ENCODE measurements around the gene IL22RA1. TPM values are rescaled to one million over a fixed set of nuclear protein-coding genes. Genes with fewer than 3 reads are reported as not detected.

The IL22RA1 gene
- total RNA-seq, 1 donor from 2014 or later: not detected

DNA sequence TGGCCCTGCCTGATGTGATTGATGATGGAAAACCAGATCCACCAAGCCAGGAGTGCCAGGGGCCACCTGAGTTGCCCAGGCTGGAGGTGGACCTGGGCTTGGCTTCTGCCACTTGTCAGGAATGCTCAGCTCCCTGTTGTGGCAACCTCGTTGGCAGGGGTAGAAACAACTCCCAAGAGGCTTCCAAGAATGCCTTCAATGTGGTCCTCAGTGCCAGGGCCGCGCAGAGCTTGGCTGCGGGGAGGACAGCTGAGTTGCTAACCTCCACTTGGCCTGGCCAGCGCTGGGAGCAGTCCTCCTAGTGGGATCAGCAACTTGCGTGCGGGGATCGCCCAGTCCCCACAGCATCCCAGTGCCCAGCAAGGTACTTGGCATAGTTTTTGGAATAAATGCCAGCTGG is 40.0 kb downstream of the IL22RA1 start:
- Mint-ChIP-seq H3K36me3 (ENCODE audit: low read depth, unreplicated experiment) (no peaks in the 10 kb centered on the region), H3K4me1 (ENCODE audit: unreplicated experiment) (no peaks in the 10 kb centered on the region), H3K27ac (ENCODE audit: unreplicated experiment) (no peak overlapping the region), H3K9me3 (ENCODE audit: unreplicated experiment) (no peaks in the 10 kb centered on the region), H3K4me3 (ENCODE audit: unreplicated experiment) (no peak overlapping the region), H3K27me3 (ENCODE audit: unreplicated experiment) (peaks cover 5% of the 10 kb centered on the region)
- TF ChIP-seq, protein P1, sequence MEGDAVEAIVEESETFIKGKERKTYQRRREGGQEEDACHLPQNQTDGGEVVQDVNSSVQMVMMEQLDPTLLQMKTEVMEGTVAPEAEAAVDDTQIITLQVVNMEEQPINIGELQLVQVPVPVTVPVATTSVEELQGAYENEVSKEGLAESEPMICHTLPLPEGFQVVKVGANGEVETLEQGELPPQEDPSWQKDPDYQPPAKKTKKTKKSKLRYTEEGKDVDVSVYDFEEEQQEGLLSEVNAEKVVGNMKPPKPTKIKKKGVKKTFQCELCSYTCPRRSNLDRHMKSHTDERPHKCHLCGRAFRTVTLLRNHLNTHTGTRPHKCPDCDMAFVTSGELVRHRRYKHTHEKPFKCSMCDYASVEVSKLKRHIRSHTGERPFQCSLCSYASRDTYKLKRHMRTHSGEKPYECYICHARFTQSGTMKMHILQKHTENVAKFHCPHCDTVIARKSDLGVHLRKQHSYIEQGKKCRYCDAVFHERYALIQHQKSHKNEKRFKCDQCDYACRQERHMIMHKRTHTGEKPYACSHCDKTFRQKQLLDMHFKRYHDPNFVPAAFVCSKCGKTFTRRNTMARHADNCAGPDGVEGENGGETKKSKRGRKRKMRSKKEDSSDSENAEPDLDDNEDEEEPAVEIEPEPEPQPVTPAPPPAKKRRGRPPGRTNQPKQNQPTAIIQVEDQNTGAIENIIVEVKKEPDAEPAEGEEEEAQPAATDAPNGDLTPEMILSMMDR (IDR thresholded peaks at IDR 0.05; ENCODE audit: unreplicated experiment): no peak
- no peak for DNase-seq (ENCODE audit: low spot score)

DNA sequence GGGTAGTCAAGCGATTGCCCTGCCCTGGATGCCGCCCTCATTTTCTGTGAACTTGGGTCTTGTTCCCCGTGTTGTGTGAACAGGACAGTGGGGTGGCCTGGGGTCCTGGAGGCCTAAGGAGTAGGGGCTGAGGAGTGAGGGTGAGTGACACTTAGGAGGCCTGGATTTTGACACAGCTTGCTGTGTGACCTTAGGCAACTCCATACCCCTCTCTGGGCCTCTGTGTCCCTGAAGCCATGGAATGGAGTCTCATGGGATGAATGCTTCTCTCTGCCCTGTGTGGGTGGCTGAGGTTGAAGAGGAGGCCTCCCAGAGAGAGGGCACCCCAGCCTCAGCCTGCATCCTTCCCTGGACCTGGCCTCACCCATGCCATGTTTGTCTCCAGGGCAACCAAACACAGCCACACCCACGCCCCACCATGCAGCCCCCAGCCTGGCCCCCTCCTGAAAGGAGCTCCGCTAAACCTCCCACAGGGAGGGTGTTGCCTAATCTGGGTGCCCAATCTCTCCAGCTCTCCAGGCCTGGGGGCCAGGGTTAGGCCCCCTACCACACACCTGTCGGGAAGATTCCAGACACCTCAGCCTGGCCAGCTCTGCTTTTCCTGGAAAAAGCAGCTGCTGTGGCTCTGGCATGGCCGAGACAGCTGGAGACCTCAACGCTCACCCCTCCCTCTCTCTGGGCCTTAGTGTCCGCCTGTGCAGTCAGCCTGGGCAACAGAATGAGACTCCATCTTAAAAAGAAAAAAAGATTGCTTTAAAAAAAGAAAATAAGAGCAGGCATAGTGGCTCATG is 40.9 kb downstream of the IL22RA1 start:
- no peaks in the 10 kb centered on the region for H3K36me3 Mint-ChIP-seq (ENCODE audit: low read depth, unreplicated experiment)
- DNase-seq (ENCODE audit: low spot score): no peak
- no peak overlapping the region for H3K27ac Mint-ChIP-seq (ENCODE audit: unreplicated experiment)
- H3K4me3 Mint-ChIP-seq (ENCODE audit: unreplicated experiment): no peak overlapping the region
- TF ChIP-seq, protein P1 (IDR thresholded peaks at IDR 0.05; ENCODE audit: unreplicated experiment): no peak
- H3K9me3 Mint-ChIP-seq (ENCODE audit: unreplicated experiment): no peaks in the 10 kb centered on the region
- peaks cover 5% of the 10 kb centered on the region for H3K27me3 Mint-ChIP-seq (ENCODE audit: unreplicated experiment)
- H3K4me1 Mint-ChIP-seq (ENCODE audit: unreplicated experiment): no peaks in the 10 kb centered on the region

DNA sequence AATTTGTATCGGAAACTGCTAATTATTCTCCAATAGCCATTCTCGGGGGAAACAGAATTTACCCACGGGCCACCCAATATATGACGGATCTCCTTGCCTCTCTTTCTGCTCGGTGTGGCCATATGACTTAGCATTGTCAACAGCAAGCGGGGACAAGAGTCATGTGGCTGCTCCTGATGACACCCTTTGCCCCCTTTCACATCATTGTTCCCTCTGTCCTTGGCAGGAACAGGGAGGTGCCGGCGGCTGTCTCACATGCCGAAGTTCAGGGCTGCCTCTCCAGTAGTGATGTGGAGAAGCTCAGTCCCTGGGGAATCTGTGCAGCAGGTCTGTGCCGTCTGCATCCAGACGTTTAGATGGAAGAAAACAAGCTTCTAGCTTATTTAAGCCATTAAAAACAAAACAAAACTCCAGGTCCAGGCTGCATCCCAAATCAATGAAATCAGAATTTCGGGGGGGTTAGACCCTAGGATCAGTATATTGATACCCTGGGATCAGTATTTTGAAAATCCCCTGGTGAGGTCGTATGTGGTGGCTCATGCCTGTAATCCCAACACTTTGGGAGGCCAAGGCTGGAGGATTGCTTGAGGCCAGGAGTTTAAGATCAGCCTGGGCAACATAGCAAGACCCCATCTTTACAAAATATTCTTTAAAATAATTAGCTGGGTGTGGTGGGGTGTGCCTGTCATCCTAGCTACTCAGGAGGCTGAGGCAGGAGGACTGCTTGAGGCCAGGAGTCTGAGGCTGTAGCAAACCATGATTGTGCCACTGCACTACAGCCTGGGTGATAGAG is 41.8 kb downstream of the IL22RA1 start:
- DNase-seq (ENCODE audit: low spot score): no peak
- peaks cover 5% of the 10 kb centered on the region for H3K27me3 Mint-ChIP-seq (ENCODE audit: unreplicated experiment)
- no peak overlapping the region for H3K4me3 Mint-ChIP-seq (ENCODE audit: unreplicated experiment)
- TF ChIP-seq, protein P1 (IDR thresholded peaks at IDR 0.05; ENCODE audit: unreplicated experiment): no peak
- H3K36me3 Mint-ChIP-seq (ENCODE audit: low read depth, unreplicated experiment): no peaks in the 10 kb centered on the region
- no peaks in the 10 kb centered on the region for H3K4me1 Mint-ChIP-seq (ENCODE audit: unreplicated experiment)
- no peaks in the 10 kb centered on the region for H3K9me3 Mint-ChIP-seq (ENCODE audit: unreplicated experiment)
- H3K27ac Mint-ChIP-seq (ENCODE audit: unreplicated experiment): no peak overlapping the region

DNA sequence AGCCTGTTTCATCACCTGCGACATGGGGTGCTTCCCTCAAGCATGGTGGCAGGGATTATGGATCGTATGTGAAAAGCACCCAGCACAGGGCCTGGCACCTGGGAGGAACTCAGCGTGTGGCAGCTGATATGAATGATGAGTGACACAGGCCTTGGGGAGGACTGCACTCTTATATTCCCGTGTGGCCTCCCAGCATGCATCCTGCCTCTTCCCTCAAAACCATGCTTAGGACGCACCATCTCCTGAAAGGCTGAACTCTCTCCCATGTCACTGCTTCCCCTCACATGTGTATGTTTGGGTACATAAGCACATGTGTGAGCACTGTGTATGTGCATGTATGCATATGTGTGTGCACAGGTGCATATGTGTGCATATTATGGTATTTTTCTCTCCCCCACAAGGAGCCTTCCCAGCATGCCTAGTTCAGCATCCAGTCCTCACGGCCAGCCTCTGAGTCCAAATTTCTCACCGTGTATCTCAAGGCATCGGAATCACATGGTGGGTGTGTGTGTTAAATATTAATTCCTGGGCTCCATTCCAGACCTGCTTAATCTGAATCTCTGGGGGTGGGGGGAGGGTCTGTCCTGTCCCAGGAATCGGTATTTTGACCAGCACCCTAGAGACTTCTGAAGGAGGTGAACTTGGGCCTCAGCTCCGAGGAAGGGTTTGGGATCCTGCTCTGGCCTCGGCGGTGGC is 43.8 kb downstream of the IL22RA1 start:
- H3K9me3 Mint-ChIP-seq (ENCODE audit: unreplicated experiment): no peaks in the 10 kb centered on the region
- H3K4me3 Mint-ChIP-seq (ENCODE audit: unreplicated experiment): no peak overlapping the region
- TF ChIP-seq, protein P1 (IDR thresholded peaks at IDR 0.05; ENCODE audit: unreplicated experiment): no peak
- H3K4me1 Mint-ChIP-seq (ENCODE audit: unreplicated experiment): no peaks in the 10 kb centered on the region
- H3K27me3 Mint-ChIP-seq (ENCODE audit: unreplicated experiment): peaks cover 7% of the 10 kb centered on the region
- no peaks in the 10 kb centered on the region for H3K36me3 Mint-ChIP-seq (ENCODE audit: low read depth, unreplicated experiment)
- DNase-seq (ENCODE audit: low spot score): no peak
- no peak overlapping the region for H3K27ac Mint-ChIP-seq (ENCODE audit: unreplicated experiment)
